C1 segment of cervical spinal cord (tissue), 14 donors: Measurements from ENCODE around the gene NUTM2G.
"Not testable (repeated sequence)": the region's sequence is repeated elsewhere in the genome, so short reads cannot be mapped to it uniquely, and the experiment has no call there.

Experiments used
- DNase-seq, 14 donors: peaks; one replicate each; lab custom pipeline; 2025; lab: John Stamatoyannopoulos, UW

Gene NUTM2G

DNA sequence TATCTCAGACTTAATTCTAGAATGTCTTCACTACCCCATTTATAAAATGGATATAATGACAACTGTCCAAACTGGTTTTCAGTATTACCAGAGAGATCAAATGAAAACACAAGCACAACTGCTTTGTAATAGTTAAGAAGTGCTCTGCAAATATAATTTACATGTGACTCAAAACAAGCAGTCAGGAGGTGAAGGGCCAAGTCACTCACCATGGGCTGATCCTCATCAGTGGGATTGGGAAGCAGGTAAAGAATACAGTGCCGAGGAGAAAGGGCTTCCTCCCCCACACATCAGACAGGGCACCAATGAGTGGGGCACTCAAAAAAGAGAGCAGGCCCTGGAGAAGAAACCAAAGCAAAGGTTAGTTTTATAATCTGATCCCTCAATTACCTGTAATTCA is 20.7 kb downstream of the NUTM2G start:
- not testable (repeated sequence) for DNase-seq

GRCh38 chr9:96950539-96950938 is 21.9 kb downstream of the NUTM2G start:
- not testable (repeated sequence) for DNase-seq

GRCh38 chr9:96967591-96967990 is 38.9 kb downstream of the NUTM2G start:
- not testable (repeated sequence) for DNase-seq

DNA sequence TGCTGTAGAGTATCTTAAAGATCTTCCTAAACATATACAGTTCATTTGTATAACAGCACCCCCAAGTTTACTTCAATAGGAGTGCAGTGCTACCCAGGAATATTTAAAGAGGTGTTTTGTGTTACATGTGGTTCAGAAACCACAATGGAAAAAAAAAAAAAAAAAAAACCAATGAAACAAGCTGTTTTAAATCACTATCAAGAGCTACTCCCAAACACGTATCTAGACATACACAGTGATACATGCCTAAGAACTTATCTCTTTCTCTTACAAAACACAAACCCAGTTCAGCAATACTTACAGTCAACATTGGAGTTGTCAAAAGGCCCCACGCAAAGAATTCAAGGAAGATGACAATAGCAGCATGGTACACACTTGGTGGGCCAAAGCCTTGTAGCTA is 43.9 kb downstream of the NUTM2G start:
- not testable (repeated sequence) for DNase-seq

DNA sequence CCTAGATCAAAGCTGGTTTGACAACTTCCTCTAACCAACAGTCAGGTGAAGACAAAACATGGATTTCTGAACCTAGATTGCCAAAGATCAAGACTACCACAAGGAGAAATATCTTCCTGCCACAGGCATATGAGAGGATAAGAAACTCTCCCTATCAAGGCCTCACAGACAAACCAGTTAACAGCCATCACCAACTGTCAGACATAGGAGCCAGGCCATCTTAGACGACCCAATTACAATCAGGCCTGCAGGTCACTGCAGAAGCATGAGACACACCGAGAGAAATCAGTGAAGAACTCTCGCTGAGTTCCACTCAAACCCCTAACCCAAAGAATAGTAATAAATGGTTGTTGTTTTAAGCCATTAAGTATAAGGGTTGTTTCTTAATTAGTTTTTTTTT is 45.4 kb downstream of the NUTM2G start:
- DNase-seq = not testable (repeated sequence)

GRCh38 chr9:96983496-96984122 is 55.0 kb downstream of the NUTM2G start:
- DNase-seq = not testable (repeated sequence)

DNA sequence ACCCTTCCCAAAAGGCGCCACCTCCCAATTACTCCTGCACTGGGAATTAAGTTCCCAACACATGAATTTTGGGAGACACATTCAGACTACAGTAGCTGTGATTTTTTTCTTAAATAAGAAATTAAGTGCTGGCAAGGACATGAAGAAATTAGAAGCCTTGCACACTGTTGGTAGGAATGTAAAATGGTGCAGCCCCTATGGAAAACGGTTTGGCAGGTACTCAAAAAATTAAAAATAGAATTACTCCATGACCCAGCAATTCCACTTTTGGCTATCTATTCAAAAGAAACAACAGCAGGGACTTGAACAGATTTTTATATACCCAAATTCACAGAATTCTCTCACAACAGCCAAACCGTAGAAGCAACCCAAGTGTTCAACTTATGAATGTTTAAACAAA is 55.5 kb downstream of the NUTM2G start:
- DNase-seq = not testable (repeated sequence)

DNA sequence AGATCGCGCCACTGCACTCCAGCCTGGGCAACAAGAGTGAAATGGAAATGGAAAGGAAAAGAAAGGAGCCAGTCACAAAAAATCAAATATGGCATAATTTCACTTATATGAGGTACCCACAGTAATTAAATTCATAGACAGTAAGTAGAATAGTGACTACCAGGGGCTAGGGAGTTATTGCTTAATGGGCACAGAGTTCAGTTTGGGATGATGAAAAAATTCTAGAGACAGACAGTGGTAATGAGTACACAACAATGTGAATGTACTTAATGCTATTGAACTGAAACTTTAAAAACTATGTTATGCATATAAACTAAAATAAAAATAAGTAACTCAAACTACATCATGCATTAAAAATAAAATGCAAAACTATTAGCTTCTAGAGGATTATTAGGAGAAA is 56.2 kb downstream of the NUTM2G start:
- DNase-seq = not testable (repeated sequence)
